Suprapubic skin (tissue), 4 donors: ENCODE results near the gene MOCS1. TPM values are rescaled to one million over a fixed set of nuclear protein-coding genes. Genes with fewer than 3 reads are reported as not detected.

ENCODE experiments used
- DNase-seq, 2 donors: peaks; one replicate each; pipeline ENCODE4 v3.0.0-alpha.2; 2019; ENCODE audit warnings: low spot score in 2 of 2
- H3K27ac ChIP-seq: fragments of 200-600 bp; sonication (generic); one replicate; pipeline ENCODE4 v1.5.1; 2019
- H3K27me3 ChIP-seq: fragments of 200-600 bp; sonication (generic); one replicate; pipeline ENCODE4 v1.5.1; 2019
- H3K36me3 ChIP-seq: fragments of 200-600 bp; sonication (generic); one replicate; pipeline ENCODE4 v1.5.1; 2019
- H3K4me1 ChIP-seq: fragments of 200-600 bp; sonication (generic); one replicate; pipeline ENCODE4 v1.5.1; 2019
- H3K4me3 ChIP-seq: fragments of 200-600 bp; sonication (generic); one replicate; pipeline ENCODE4 v1.5.1; 2019; ENCODE audit warnings: mild to moderate bottlenecking
- H3K9me3 ChIP-seq: fragments of 200-600 bp; sonication (generic); one replicate; pipeline ENCODE4 v1.5.1; 2019
- CTCF ChIP-seq, 2 donors: fragments of 200-600 bp in 1 of 2; fragments of 450-650 bp in 1 of 2; sonication (generic) in 1 of 2; IDR thresholded peaks; one replicate each; pipeline ENCODE4 v1.5.1; 2016 to 2019; ENCODE audit warnings: antibody characterized with exemption in 2 of 2, mild to moderate bottlenecking in 1 of 2, moderate library complexity in 1 of 2
- EP300 ChIP-seq: sonication (generic); formaldehyde crosslinking; IDR thresholded peaks from one replicate; pipeline ENCODE4 v1.6.1; 2017; ENCODE audit warnings: antibody characterized with exemption
- POLR2A ChIP-seq, 2 donors: fragments of 450-650 bp; IDR thresholded peaks; one replicate each; pipeline ENCODE4 v1.6.1; 2017; ENCODE audit warnings: antibody characterized with exemption in 2 of 2, mild to moderate bottlenecking in 2 of 2, moderate library complexity in 2 of 2
- POLR2AphosphoS5 ChIP-seq, 3 donors: sonication (generic); formaldehyde crosslinking; IDR thresholded peaks; one replicate each; pipeline ENCODE4 v1.6.1; 2017; ENCODE audit warnings: antibody characterized with exemption in 3 of 3
- WGBS: methylation state at CpG from one replicate; pipeline ENCODE4 v1.1.5; 2018; 5-methylcytosine and 5-hydroxymethylcytosine counted together
- total RNA-seq, 4 donors: library from RNA; depleted of rRNA; stranded (reverse); fragments of >200 nt; gene quantifications; one replicate each; pipeline ENCODE4 v1.1.0, GENCODE V29; 2016

MOCS1 gene
- total RNA-seq, 4 donors from 2014 or later = 4.2 to 13.8 (median 10.2) TPM

GRCh38 chr6:39892490-39893129 is 41.7 kb downstream of the MOCS1 start:
- no peak for TF ChIP-seq EP300
- no peak for TF ChIP-seq POLR2AphosphoS5 (IDR thresholded peaks at IDR 0.05)
- TF ChIP-seq POLR2A (IDR thresholded peaks at IDR 0.05) = no peak
- peak; percentile 35 to 57 for TF ChIP-seq CTCF (IDR thresholded peaks at IDR 0.05)
- Histone ChIP-seq H3K4me3 (no peak overlapping the region), H3K4me1 (peaks cover 4% of the 10 kb centered on the region), H3K27me3 (no peaks in the 10 kb centered on the region), H3K27ac (no peak overlapping the region), H3K9me3 (no peaks in the 10 kb centered on the region), H3K36me3 (peaks cover 13% of the 10 kb centered on the region)
- 60% methylated on average over 2 of the region's 2 CpGs for WGBS
- DNase-seq = no peak

GRCh38 chr6:39891976-39892375 is 42.3 kb downstream of the MOCS1 start:
- Histone ChIP-seq H3K4me3 (no peak overlapping the region), H3K36me3 (peaks cover 8% of the 10 kb centered on the region), H3K4me1 (peaks cover 4% of the 10 kb centered on the region), H3K9me3 (no peaks in the 10 kb centered on the region), H3K27ac (no peak overlapping the region), H3K27me3 (no peaks in the 10 kb centered on the region)
- no peak for DNase-seq
- TF ChIP-seq EP300 = no peak
- no peak for TF ChIP-seq POLR2AphosphoS5 (IDR thresholded peaks at IDR 0.05)
- TF ChIP-seq POLR2A (IDR thresholded peaks at IDR 0.05) = no peak
- no peak for TF ChIP-seq CTCF (IDR thresholded peaks at IDR 0.05)
- 69% methylated on average over 4 of the region's 4 CpGs for WGBS

- H3K9me3 ChIP-seq = no peaks in the 10 kb centered on the region
- TF ChIP-seq EP300 (no peak), CTCF (IDR thresholded peaks at IDR 0.05) (no peak), POLR2AphosphoS5 (IDR thresholded peaks at IDR 0.05) (no peak), POLR2A (IDR thresholded peaks at IDR 0.05) (no peak)
- no peak for DNase-seq
- no peak overlapping the region for H3K27ac ChIP-seq
- H3K27me3 ChIP-seq = no peaks in the 10 kb centered on the region
- no peak overlapping the region for H3K4me3 ChIP-seq
- H3K4me1 ChIP-seq = peaks cover 4% of the 10 kb centered on the region
- WGBS = 93% methylated on average over 6 of the region's 6 CpGs
- H3K36me3 ChIP-seq = peaks cover 3% of the 10 kb centered on the region
Measured at GRCh38 chr6:39891353-39891752, 42.9 kb downstream of the MOCS1 start.

- no peak overlapping the region for H3K27ac ChIP-seq
- no peaks in the 10 kb centered on the region for H3K27me3 ChIP-seq
- H3K9me3 ChIP-seq = no peaks in the 10 kb centered on the region
- H3K4me1 ChIP-seq = peaks cover 4% of the 10 kb centered on the region
- peaks cover 3% of the 10 kb centered on the region for H3K36me3 ChIP-seq
- H3K4me3 ChIP-seq = no peak overlapping the region
- TF ChIP-seq CTCF (IDR thresholded peaks at IDR 0.05) (no peak), EP300 (no peak), POLR2AphosphoS5 (IDR thresholded peaks at IDR 0.05) (no peak), POLR2A (IDR thresholded peaks at IDR 0.05) (no peak)
- DNase-seq = no peak
- WGBS = 78% methylated on average over 2 of the region's 2 CpGs
Measured at GRCh38 chr6:39889229-39889628, 45.0 kb downstream of the MOCS1 start.

- no peak for DNase-seq
- no peak for TF ChIP-seq EP300
- TF ChIP-seq POLR2AphosphoS5 (IDR thresholded peaks at IDR 0.05) = no peak
- no peak for TF ChIP-seq POLR2A (IDR thresholded peaks at IDR 0.05)
- TF ChIP-seq CTCF (IDR thresholded peaks at IDR 0.05) = no peak
- Histone ChIP-seq H3K4me3 (no peak overlapping the region), H3K9me3 (no peaks in the 10 kb centered on the region), H3K4me1 (peaks cover 5% of the 10 kb centered on the region), H3K27me3 (no peaks in the 10 kb centered on the region), H3K36me3 (peaks cover 3% of the 10 kb centered on the region), H3K27ac (no peak overlapping the region)
- WGBS = 59% methylated on average over 6 of the region's 14 CpGs
Measured at GRCh38 chr6:39887692-39888450, 46.4 kb downstream of the MOCS1 start.
